Naive thymus-derived CD8-positive, alpha-beta T cell (primary cell): Measurements from ENCODE around the gene BRIP1. TPM values are rescaled to one million over a fixed set of nuclear protein-coding genes. Genes with fewer than 3 reads are reported as not detected.

Source experiments
- ATAC-seq, 2 donors: fragments of 150-1000 bp; cut with Tn5 transposase in 1 of 2; sonication (Bioruptor Pico), chemical (Tn5 transposase) in 1 of 2; 1 replicate in 1 of 2; 2 replicates in 1 of 2; pipeline ENCODE4 v1.10.0; 2021; ENCODE audit warnings: mild to moderate bottlenecking in 2 of 2, moderate library complexity in 2 of 2
- POLR2A ChIA-PET: fragments of 350-600 bp; sonication (Branson Sonifier 250); formaldehyde crosslinking; loops from one replicate; lab custom pipeline; 2021; ENCODE audit warnings: antibody characterized with exemption; lab: Charles Lee
- DNase-seq, 10 donors: peaks; one replicate each; pipeline versions ENCODE4 v3.0.0 to v3.0.0-alpha.2; 2020 to 2022
- H3K27ac Mint-ChIP-seq, 10 donors: one replicate each; pipeline ENCODE4 v1.8.0; 2020 to 2022; ENCODE audit warnings: mild to moderate bottlenecking in 10 of 10, mixed read lengths in 10 of 10, moderate library complexity in 4 of 10, inconsistent platforms in 1 of 10
- H3K27me3 Mint-ChIP-seq, 5 donors: one replicate each; pipeline ENCODE4 v1.8.0; 2021 to 2022; ENCODE audit warnings: mixed read lengths in 5 of 5
- H3K36me3 Mint-ChIP-seq, 3 donors: one replicate each; pipeline ENCODE4 v1.8.0; 2020 to 2022; ENCODE audit warnings: mixed read lengths in 3 of 3, mild to moderate bottlenecking in 2 of 3, inconsistent platforms in 1 of 3
- H3K4me1 Mint-ChIP-seq, 4 donors: one replicate each; pipeline ENCODE4 v1.8.0; 2021 to 2022; ENCODE audit warnings: mixed read lengths in 4 of 4
- H3K4me3 Mint-ChIP-seq, 10 donors: one replicate each; pipeline ENCODE4 v1.8.0; 2020 to 2022; ENCODE audit warnings: mild to moderate bottlenecking in 10 of 10, mixed read lengths in 10 of 10, moderate library complexity in 6 of 10, inconsistent platforms in 1 of 10
- H3K9me3 Mint-ChIP-seq, 9 donors: one replicate each; pipeline ENCODE4 v1.8.0; 2020 to 2022; ENCODE audit warnings: mixed read lengths in 9 of 9, mild to moderate bottlenecking in 3 of 9, inconsistent platforms in 1 of 9, moderate library complexity in 1 of 9
- polyA plus RNA-seq, 3 donors: library from polyadenylated mRNA; unstranded; fragments of 300-500 nt; fragmentation: Illumina TruSeq; gene quantifications; one replicate each; pipeline ENCODE4 v1.2.3, GENCODE V29; 2021
- total RNA-seq, 8 experiments: library from RNA in 2 of 8; stranded (reverse) in 2 of 8; gene quantifications; one replicate each; pipeline ENCODE4 v1.2.3 and lab custom pipeline; 2021 to 2026

Gene BRIP1
- total and polyA plus RNA-seq, 5 experiments from 2014 or later, result 0.46 to 0.77 (median 0.74) TPM; not detected in 1

DNA sequence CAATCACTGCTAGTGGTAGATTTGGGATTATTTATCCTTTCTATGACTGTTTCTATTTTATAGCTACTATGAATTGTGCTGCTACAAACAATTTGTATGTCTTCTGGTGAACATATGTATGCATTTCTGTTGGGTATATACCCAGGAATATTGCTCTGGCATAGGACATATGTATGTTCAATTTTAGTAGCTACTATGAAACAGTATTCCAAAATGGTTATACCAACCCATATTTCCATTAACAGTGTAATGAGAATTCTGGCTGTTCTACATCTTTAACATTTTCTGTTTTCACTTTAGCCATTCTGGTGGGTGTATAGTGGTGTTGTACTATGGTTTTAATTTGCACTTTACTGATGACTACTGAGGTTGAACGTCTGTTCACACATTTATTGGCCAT is 214.7 kb downstream of the BRIP1 start:
- no peak overlapping the region for H3K27ac Mint-ChIP-seq
- H3K9me3 Mint-ChIP-seq, result peaks cover 19 to 44% (median 27%) of the 10 kb centered on the region in 9 donors
- H3K27me3 Mint-ChIP-seq, result peaks cover 5 to 29% (median 13%) of the 10 kb centered on the region in 5 donors
- POLR2A ChIA-PET, result no interaction called here
- H3K36me3 Mint-ChIP-seq, result peaks cover 2 to 35% (median 4%) of the 10 kb centered on the region in 3 donors
- no peak for ATAC-seq
- H3K4me1 Mint-ChIP-seq, result no peaks in the 10 kb centered on the region
- no peak overlapping the region for H3K4me3 Mint-ChIP-seq
- no peak for DNase-seq

DNA sequence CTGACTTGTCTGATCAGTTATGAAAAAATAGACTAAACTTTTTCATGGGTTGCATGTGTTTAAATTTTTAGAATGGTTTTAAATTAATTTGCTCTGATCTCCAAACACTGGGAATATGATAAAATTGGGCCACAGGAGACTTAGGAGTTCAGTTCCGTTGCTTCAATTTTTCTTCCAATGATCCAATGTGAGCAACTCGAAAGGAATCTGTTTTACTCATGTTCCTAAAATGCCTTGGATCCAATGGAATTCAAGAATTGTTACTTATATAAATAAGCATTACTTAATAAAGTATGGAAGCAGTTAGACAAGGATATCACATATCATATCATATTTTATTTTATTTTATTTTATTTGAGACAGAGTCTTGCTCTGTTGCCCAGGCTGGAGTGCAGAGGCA is 216.3 kb downstream of the BRIP1 start:
- DNase-seq (no peak), ATAC-seq (no peak)
- Mint-ChIP-seq H3K27ac (no peak overlapping the region), H3K4me1 (no peaks in the 10 kb centered on the region), H3K9me3 (peaks cover 12 to 30% (median 18%) of the 10 kb centered on the region in 9 donors), H3K36me3 (peaks cover 2 to 20% (median 4%) of the 10 kb centered on the region in 3 donors), H3K27me3 (peaks cover 7 to 23% (median 12%) of the 10 kb centered on the region in 5 donors), H3K4me3 (no peak overlapping the region)
- POLR2A ChIA-PET, result no interaction called here

DNA sequence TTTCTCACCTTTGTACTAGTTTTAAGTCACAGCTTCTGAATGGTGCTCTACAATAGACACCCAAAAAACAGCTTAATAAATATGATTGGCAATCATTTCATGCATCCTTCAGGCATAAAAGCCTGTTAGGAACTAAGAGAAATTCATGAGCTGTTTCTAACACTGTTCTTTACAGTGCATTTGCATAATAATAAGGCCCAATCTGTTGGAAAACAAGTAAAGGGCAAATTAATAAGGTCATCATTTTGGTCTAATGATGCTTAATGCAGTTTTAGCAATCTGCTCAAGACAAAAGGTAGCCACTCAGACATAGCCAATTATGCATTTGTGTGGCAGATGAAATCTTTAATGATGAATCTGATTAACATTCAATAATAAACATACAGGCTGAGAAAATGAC is 216.8 kb downstream of the BRIP1 start:
- no peak for ATAC-seq
- POLR2A ChIA-PET, result no interaction called here
- peaks cover 7 to 25% (median 14%) of the 10 kb centered on the region in 9 donors for H3K9me3 Mint-ChIP-seq
- H3K36me3 Mint-ChIP-seq, result peaks cover 2 to 15% (median 4%) of the 10 kb centered on the region in 3 donors
- no peak for DNase-seq
- peaks cover 5 to 18% (median 8%) of the 10 kb centered on the region in 5 donors for H3K27me3 Mint-ChIP-seq
- H3K27ac Mint-ChIP-seq, result no peak overlapping the region
- no peaks in the 10 kb centered on the region for H3K4me1 Mint-ChIP-seq
- no peak overlapping the region for H3K4me3 Mint-ChIP-seq

- H3K4me3 Mint-ChIP-seq, result no peak overlapping the region
- peaks cover 7 to 19% (median 11%) of the 10 kb centered on the region in 5 donors for H3K27me3 Mint-ChIP-seq
- ATAC-seq (no peak), DNase-seq (no peak)
- no peak overlapping the region for H3K27ac Mint-ChIP-seq
- peaks cover 3 to 20% (median 10%) of the 10 kb centered on the region in 9 donors for H3K9me3 Mint-ChIP-seq
- H3K4me1 Mint-ChIP-seq, result no peaks in the 10 kb centered on the region
- POLR2A ChIA-PET, result no interaction called here
- peaks cover 2 to 9% (median 3%) of the 10 kb centered on the region in 3 donors for H3K36me3 Mint-ChIP-seq
Measured at GRCh38 chr17:61645920-61646319, 217.4 kb downstream of the BRIP1 start.

- no peak overlapping the region for H3K27ac Mint-ChIP-seq
- peaks cover 8 to 18% (median 10%) of the 10 kb centered on the region in 5 donors for H3K27me3 Mint-ChIP-seq
- H3K36me3 Mint-ChIP-seq, result peaks cover 0 to 4% (median 2%) of the 10 kb centered on the region in 3 donors
- DNase-seq (no peak), ATAC-seq (no peak)
- H3K4me1 Mint-ChIP-seq, result no peaks in the 10 kb centered on the region
- POLR2A ChIA-PET, result no interaction called here
- H3K9me3 Mint-ChIP-seq, result peaks cover 0 to 13% (median 5%) of the 10 kb centered on the region in 9 donors
- no peak overlapping the region for H3K4me3 Mint-ChIP-seq
Measured at GRCh38 chr17:61644800-61645774, 218.2 kb downstream of the BRIP1 start.

DNA sequence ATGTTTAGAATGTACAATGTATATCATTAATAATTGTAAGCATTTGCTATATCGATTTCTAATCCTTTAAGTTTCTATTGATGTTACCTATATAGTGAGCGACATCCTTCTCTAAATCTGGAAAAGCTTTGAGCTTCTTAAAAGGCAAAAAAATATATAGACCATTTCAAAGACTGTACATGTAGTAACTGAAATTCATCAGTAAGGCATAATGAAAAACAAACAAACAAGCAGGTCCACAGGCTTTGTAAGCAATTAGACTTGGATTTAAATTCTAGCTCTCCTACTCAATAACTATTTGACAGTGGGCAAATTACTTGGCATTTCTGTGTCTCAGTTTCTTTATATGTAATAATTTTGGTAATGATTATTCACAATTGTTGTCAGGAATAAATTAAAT is 220.6 kb downstream of the BRIP1 start:
- DNase-seq, result no peak
- POLR2A ChIA-PET, result no interaction called here
- ATAC-seq, result no peak
- no peaks in the 10 kb centered on the region for H3K4me1 Mint-ChIP-seq
- no peak overlapping the region for H3K27ac Mint-ChIP-seq
- no peak overlapping the region for H3K4me3 Mint-ChIP-seq
- peaks cover 12 to 37% (median 18%) of the 10 kb centered on the region in 5 donors for H3K27me3 Mint-ChIP-seq
- H3K36me3 Mint-ChIP-seq, result no peaks in the 10 kb centered on the region
- H3K9me3 Mint-ChIP-seq, result peaks cover 0 to 3% (median 0%) of the 10 kb centered on the region in 9 donors

DNA sequence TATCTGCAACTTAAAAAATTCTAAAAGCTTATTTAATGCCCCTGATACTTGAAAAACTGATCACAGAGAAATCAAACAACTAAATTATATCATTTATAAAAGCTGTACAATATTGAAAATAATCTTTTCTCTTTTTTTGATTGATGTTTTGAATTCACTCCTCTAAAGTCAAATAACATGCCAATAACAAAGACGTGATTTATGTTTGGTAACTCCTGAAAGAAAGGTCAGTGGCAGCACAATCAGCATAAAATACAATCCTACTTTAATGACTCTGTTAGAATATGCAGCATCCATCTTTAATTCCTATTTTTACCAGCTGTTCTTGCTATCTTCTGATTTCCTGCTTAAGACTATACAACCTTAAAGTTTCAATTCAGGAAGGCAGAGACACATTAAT is 221.6 kb downstream of the BRIP1 start:
- POLR2A ChIA-PET, result no interaction called here
- Mint-ChIP-seq H3K4me1 (no peaks in the 10 kb centered on the region), H3K27me3 (peaks cover 15 to 48% (median 22%) of the 10 kb centered on the region in 5 donors), H3K4me3 (no peak overlapping the region), H3K36me3 (no peaks in the 10 kb centered on the region), H3K9me3 (peaks cover 0 to 3% (median 0%) of the 10 kb centered on the region in 9 donors), H3K27ac (no peak overlapping the region)
- ATAC-seq, result no peak
- DNase-seq, result no peak

- Mint-ChIP-seq H3K4me1 (no peaks in the 10 kb centered on the region), H3K36me3 (no peaks in the 10 kb centered on the region), H3K9me3 (peaks cover 0 to 3% (median 0%) of the 10 kb centered on the region in 9 donors), H3K27me3 (peaks cover 18 to 54% (median 22%) of the 10 kb centered on the region in 5 donors), H3K4me3 (no peak overlapping the region), H3K27ac (no peak overlapping the region)
- ATAC-seq (no peak), DNase-seq (no peak)
- POLR2A ChIA-PET, result no interaction called here
Measured at GRCh38 chr17:61641084-61641483, 222.2 kb downstream of the BRIP1 start.

DNA sequence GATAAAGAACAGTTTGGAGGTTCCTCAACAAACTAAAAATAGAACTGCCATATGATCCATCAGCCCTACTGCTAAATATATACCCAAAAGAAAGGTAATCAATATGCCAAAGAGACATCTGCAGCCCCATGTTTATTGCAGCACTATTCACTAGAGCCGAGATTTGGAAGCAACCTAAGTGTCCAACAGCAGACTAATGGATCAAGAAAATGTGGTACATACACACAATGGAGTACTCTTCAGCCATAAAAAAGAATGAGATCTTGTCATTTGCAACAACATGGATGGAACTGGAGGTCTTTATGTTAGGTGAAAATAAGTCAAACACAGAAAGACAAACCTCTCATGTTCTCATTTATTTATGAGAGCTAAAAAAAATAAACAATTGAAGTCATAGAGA is 223.5 kb downstream of the BRIP1 start:
- Mint-ChIP-seq H3K27ac (no peak overlapping the region), H3K4me1 (no peaks in the 10 kb centered on the region), H3K9me3 (peaks cover 0 to 14% (median 5%) of the 10 kb centered on the region in 9 donors), H3K4me3 (no peak overlapping the region), H3K36me3 (peaks cover 0 to 11% (median 3%) of the 10 kb centered on the region in 3 donors), H3K27me3 (peaks cover 17 to 67% (median 31%) of the 10 kb centered on the region in 5 donors)
- DNase-seq, result no peak
- POLR2A ChIA-PET, result no interaction called here
- no peak for ATAC-seq

- Mint-ChIP-seq H3K27me3 (peaks cover 24 to 76% (median 37%) of the 10 kb centered on the region in 5 donors), H3K4me3 (no peak overlapping the region), H3K27ac (no peak overlapping the region), H3K4me1 (no peaks in the 10 kb centered on the region), H3K9me3 (peaks cover 0 to 14% (median 5%) of the 10 kb centered on the region in 9 donors), H3K36me3 (peaks cover 0 to 11% (median 3%) of the 10 kb centered on the region in 3 donors)
- DNase-seq (no peak), ATAC-seq (no peak)
- POLR2A ChIA-PET, result no interaction called here
Measured at GRCh38 chr17:61638087-61638486, 225.2 kb downstream of the BRIP1 start.

GRCh38 chr17:61635913-61636432 is 227.4 kb downstream of the BRIP1 start:
- POLR2A ChIA-PET, result no interaction called here
- Mint-ChIP-seq H3K36me3 (peaks cover 0 to 11% (median 3%) of the 10 kb centered on the region in 3 donors), H3K4me3 (no peak overlapping the region), H3K27me3 (peaks cover 32 to 96% (median 45%) of the 10 kb centered on the region in 5 donors), H3K9me3 (peaks cover 0 to 14% (median 5%) of the 10 kb centered on the region in 9 donors), H3K27ac (no peak overlapping the region), H3K4me1 (no peaks in the 10 kb centered on the region)
- peak in 8 of 10 donors; percentile 3 to 41 (median 34) for DNase-seq
- no peak for ATAC-seq

DNA sequence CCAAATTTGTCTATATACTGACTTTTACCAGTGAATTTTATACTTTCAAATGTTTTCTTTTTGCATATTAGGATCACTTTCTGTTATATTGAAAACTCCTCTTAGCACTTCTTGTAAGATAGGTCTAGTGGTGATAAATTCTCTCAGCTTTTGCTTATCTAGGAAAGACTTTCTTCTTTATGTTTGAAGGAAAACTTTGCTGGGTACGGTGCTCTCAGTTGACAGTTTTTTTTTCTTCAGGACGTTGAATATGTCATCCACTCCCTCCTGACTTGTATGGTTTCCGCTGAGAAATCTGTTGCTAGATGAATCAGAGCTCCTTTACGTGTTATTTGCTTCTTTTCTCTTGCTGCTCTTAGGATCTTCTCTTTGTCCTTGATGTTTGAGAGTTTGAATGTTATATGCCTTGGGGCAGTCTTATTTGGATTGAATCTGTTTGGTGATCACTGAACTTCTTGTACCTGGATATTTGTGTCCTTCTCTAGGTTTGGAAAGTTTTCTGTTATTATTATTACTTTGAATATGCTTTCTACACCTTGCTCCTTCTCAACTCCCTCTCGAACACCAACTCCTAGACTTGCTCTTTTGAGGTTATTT is 228.3 kb downstream of the BRIP1 start:
- POLR2A ChIA-PET, result no interaction called here
- Mint-ChIP-seq H3K36me3 (peaks cover 0 to 11% (median 3%) of the 10 kb centered on the region in 3 donors), H3K4me1 (no peaks in the 10 kb centered on the region), H3K4me3 (no peak overlapping the region), H3K27me3 (peaks cover 32 to 99% (median 46%) of the 10 kb centered on the region in 5 donors), H3K27ac (no peak overlapping the region), H3K9me3 (peaks cover 0 to 14% (median 5%) of the 10 kb centered on the region in 9 donors)
- ATAC-seq, result no peak
- no peak for DNase-seq
